Suppressor macrophage (primary cell): Measurements from ENCODE around the gene DNAAF8.

Experiments
- DNase-seq, 4 experiments: peaks; one replicate each; pipeline ENCODE4 v3.0.0-alpha.2; 2020 to 2022
- total RNA-seq, 17 experiments: gene quantifications; one replicate each; lab custom pipeline; 2026; ENCODE audit warnings: mixed read lengths in 6 of 17, inconsistent platforms in 3 of 17; lab: John Stamatoyannopoulos, UW

The DNAAF8 gene
- 0.05 to 3.5 (median 0.28) reads per million in 17 experiments for total RNA-seq

DNA sequence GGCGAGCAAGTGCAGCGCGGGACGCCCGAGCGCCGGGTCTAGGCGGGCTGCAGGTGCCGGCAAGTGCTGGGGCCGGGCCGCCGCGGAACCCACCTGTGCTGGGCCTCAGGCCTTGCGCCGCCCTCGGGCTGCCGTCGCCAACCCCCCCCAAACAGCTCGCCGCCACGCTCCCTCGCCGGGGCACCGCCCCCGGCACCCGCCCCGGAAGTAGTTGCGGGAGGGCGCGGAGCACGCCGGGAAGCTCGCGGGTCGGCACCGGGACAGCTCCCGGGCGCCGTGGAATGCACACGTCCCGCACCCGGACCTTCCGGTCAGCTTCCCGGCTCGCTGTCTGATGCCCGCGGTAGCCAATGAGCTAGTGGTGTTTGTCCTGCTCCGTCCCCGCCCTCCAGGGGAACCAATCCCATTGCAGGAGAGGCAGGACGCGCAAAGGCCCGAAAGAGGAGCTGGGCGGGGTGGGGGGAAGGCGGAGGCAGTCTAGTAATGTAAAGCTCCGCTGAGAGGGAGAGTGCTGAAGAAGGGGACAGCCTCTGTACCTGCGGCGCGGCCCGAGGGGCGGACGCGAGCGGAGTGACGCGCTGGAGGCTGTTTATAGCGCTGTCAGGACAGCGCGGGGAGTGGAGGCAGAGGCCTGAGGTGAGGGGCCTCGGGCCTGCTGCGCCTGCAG lies at the start of gene DNAAF8, which contains the start of gene ANKS3:
Gene DNAAF8, plus strand, starts transcription at position 475 of the 667 bp plus-strand sequence. CDS start 1,978 bp downstream, outside the sequence.
Gene ANKS3, minus strand, starts transcription at position 209 of the 667 bp plus-strand sequence. CDS start 4,122 bp downstream, outside the sequence.
- peak; percentile 96 to 98 (median 98) for DNase-seq

DNA sequence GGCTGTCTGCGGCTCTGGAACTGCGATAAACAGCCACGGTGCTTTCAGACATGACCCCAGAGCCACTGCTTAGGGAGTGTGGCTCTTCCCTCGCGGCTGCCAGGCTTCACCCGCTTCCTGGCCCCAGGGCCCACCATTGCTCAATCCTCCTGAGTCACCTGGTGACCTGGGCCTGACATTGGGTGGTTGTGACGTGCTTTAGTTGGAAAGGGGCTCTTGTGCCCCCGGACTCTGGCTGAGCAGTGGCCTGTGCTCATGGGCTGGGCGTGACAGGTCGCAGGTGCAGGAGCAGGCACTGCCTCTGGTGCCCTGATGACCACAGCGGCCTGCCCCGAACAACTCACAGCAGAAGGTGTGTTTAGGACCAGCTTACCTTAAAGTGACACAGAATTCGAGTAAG lies 49.6 kb upstream of the DNAAF8 start:
- no peak for DNase-seq

DNA sequence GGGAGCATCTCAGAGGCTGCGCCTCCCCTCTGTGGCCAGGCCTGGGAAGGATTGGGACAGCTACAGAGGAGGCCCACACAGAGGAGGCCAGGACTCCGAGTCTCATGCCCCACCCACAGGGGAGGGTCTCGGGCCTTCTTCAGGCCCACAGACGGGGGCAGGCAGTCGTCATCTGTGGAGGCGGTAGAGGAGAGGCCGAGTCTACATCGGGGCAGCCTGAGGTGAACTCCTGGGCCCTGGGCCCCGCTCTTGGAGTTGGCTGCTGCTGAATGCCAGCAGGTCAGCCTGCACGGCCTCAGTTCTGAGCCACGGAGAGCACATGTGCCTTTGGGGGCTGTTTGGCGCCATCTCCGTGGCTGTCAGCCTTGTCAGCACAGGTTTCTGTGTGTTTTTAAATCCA lies 49.0 kb upstream of the DNAAF8 start:
- DNase-seq, result no peak

- no peak for DNase-seq
These were observed 48.4 kb upstream of the DNAAF8 start for GRCh38 chr16:4685776-4686496.

GRCh38 chr16:4686497-4687210 lies 47.7 kb upstream of the DNAAF8 start:
- no peak for DNase-seq

GRCh38 chr16:4687416-4687815 lies 46.9 kb upstream of the DNAAF8 start:
- no peak for DNase-seq

- DNase-seq, result no peak
These were observed 46.2 kb upstream of the DNAAF8 start for GRCh38 chr16:4687946-4688673.

- no peak for DNase-seq
These were observed 45.7 kb upstream of the DNAAF8 start for GRCh38 chr16:4688674-4689045.

DNA sequence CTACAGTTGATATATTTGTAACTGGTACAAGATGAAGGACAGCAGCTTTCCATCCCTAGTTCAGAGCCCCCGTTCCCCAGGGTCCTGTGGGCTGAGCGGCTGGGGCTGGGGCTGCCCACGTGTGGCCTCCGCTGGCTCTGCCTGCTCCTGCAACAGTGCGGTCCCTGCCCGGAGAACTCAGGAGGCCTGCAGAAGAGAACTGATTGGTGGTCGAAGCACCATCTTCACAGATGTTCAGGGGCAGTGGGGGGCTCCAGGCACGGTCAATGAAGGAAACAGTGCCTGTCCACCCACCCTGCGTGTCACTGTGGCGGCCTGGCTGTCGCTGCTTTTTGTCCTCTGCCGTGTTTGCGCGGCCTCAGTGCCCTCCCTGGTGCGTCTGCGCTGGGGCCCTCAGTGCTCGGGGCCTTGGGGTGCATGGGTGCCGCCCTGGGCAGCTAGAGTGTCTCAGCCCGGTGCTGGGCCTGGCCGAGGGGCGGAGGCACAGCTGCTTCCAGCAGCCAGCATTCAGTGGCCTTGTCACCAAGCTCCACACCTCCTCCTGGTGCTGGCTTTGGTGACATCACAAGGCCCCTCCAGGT lies 45.2 kb upstream of the DNAAF8 start:
- DNase-seq, result no peak

- DNase-seq, result no peak
These were observed 44.3 kb upstream of the DNAAF8 start for GRCh38 chr16:4689864-4690704.

DNA sequence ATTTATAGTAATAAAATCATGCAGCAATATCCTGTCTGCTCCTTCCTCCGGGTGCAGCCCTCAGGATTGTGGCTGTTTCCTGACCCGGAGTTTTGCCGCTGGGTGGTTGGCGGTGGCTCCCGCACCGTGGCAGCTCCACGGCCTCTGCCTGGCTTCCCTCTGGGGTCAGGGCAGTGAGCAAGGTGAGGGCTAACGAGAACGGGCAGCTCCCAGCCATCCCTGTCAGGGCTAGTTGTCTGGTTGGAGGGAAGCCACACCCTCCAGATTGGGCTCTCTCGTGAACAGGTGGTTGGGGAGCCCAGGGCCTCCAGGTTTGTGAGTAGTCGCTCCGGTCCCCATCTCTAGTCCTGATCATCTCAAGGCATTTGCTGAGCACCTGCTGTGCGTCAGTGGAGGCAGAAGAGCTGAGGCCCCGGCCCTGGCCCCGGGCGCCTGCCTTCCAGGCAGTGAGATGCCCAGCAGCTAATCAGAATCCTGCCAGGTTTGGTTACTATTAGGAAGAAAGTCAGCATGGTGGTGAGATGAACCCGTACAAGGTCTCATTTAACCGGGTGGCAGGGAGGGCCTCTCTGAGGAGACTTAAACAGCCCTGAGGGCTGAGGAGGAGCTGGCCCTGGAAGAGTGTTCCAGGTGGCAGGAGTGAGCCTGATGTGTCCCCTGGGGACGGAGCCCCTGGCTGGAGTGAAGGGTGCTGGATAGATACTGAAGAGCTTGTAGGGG lies 43.2 kb upstream of the DNAAF8 start:
- peak in 2 of 4 experiments; percentile 19 to 26 for DNase-seq

GRCh38 chr16:4691666-4692412 lies 42.5 kb upstream of the DNAAF8 start:
- DNase-seq, result peak in 3 of 4 experiments; percentile 27 to 50 (median 32)

DNA sequence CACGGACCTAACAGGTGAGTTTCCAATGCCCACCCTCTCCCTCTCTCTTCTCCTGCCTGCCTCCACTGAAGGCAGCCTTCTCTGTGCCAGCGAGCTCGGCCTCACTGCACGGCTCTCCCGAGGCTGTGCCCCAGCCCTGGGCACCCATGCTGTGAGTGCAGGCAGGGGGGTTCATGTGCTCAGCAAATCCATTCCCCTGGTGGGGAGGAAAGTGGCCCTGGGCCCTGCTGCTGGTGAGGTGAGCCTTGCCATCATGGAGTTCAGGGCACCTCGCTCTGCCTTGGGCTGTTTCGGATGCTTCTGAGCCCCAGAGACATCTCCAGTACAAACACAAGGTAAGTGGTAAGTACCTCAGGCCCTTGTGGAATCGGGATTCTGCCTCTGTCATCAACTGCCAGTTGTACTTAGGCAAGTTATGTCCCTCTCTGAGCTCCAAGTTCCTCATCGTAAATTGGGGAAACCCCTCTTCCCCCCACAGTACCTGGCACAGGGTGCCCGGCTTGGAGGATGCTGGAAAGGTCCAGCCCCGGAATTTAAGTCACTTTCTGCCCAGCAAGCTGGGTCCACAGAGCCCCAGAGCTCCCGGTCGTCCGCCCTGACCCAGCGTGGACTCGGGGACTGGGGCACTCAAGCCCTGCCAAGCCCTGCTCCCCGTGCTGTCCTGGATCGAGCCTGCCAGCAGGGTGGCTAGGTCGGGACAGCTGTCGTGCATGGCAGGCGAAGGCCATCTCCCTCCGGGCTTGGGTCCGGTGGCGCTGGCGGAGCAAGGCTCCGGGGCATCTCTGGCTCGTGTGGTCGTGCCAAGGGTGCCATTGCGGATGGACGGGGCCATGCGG lies 41.7 kb upstream of the DNAAF8 start:
- peak; percentile 35 to 62 (median 55) for DNase-seq

GRCh38 chr16:4693296-4693955 lies 40.9 kb upstream of the DNAAF8 start, which contains the start of gene NUDT16L1:
NUDT16L1 (plus strand) TSS chr16:4693562; CDS start chr16:4693727, 165 bp downstream.
- DNase-seq, result peak; percentile 98 to 100 (median 99)

- peak; percentile 25 to 69 (median 45) for DNase-seq
These were observed 40.2 kb upstream of the DNAAF8 start for GRCh38 chr16:4693956-4694641.

GRCh38 chr16:4694642-4695451 lies 39.5 kb upstream of the DNAAF8 start:
- no peak for DNase-seq
